Measurements from ENCODE around the gene SFT2D1.

SFT2D1 gene

DNA sequence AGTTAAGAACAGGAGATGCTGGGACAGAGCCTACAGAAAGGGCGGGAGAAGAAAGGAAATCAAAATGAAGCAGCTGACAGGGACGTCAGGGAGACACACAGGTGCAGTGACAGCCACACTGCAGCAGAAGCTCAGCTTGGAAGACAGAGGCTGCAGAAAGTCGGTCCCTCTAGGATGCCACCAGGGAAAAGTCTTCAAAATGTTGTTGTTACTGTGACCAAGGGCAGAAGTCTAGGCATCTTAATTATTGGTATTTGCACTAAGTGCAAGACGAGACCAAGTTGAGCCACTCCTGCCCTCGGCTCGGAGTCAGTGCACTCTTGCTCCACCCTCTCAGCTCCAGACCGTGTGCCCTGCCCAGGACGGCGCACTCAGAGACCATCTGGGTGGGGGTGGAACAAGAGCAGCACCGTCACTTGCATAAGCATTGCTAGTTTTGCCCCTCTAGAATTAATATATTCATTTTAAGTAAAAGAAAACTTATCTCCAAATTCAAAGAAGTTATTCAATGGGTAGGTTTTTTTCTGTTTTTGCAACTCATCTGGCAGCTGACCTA is 36.7 kb downstream of the SFT2D1 start:
- no peak for FAIRE-seq

DNA sequence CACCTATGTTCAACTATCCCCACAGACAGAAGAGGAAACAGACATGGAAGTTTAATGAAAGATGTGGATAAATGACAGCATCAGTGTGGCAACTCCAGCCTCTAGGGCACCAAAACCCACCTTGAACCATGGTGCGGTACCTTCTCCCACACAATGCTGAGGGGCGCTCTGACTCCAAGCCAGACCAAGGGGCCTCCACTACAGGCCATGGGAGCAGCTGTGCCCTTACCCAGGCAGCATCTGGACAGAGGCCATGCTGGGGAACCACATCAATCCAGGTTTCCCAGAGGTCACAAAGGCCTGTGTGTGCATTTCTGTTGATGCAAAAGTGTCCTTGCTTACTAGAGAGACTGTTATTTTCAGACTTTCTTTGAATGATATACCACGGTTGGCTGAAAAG is 38.2 kb downstream of the SFT2D1 start:
- no peak for FAIRE-seq

- FAIRE-seq: no peak
Observed at GRCh38 chr6:166301611-166302529, 40.5 kb downstream of the SFT2D1 start.

- no peak for FAIRE-seq
Observed at GRCh38 chr6:166300357-166300987, 41.9 kb downstream of the SFT2D1 start.

DNA sequence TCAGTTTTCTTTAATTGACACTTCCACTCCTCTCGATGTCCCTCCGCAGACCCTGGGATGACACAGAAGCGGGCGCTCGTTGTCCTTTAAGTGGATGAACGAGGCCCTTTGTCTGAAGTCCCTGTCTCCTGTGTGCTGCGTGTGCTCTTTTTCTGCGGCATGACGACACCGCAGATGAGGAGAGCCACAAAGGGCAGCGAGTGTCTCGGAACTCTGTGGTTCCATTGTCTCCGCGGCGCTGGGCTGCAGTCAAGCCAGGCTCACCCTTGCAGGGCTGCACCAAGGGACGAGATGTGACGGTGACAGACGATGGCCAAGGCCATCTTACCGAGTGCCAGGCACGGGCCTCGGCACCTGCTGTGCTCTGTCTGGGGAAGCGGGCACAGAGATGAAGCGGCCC is 44.7 kb downstream of the SFT2D1 start:
- FAIRE-seq: no peak

DNA sequence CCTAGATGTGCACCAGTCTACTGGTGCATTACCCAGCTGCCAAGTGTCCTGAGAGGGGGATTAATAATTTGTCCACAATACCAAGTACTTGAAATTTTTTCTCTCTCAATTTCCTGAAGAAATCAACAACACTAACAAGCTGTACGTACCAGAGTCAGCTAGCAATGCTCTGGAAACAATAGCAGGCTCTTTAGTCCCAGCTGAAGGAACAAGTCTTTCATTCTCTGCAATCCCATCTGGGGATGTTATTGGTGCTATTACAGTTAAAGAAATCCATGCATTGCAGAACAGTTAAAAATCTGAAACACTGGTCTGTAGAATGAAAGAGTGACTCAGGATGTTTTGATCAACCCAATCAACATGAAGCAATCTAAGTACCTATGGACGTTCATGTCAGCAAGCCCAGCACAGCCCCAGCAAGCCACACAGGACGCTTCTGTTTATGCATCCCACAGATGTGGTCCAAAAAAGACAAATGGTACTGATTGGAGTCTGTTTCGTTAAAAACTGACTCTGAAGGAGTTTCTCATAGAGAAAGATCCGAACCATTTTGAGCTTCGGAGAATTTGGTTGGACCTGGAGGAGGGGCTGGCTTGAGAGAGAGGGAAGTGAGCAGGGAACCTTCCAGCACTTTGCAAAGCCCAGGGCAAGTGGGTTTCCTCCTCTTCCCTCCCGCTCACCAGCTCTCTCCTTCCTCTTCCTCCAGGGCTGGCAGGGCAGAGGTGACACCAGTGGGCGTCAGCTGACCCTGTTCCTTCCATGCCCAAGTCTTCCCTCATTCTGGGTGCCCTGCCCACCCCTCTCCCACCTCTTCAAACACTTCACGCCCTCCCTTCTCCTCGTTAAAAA is 46.1 kb downstream of the SFT2D1 start:
- no peak for FAIRE-seq

GRCh38 chr6:166293731-166294584 is 48.4 kb downstream of the SFT2D1 start:
- no peak for FAIRE-seq

- no peak for FAIRE-seq
Observed at GRCh38 chr6:166289207-166290060, 52.9 kb downstream of the SFT2D1 start.

DNA sequence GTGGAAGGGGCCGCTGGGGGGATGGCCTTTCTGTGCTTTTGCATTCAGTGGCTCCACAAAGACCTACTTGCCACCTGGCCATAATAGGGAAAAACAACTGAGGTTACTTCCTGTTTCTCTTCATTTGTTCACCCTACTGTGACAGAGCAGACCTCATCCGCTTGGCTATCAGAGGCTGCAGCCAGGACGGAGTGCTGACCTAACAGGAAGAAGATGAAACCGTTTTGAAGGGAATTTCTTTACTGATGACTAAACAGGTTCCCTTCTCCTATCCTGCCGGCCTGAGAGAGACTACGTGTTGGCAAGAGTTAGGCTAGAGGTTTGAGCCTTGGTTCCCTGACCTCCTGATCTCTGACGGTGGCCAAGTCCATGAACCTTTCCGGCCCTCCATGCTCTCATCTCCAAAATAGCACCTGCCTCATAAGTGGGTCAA is 55.5 kb downstream of the SFT2D1 start:
- no peak for FAIRE-seq

- FAIRE-seq: no peak
Observed at GRCh38 chr6:166285233-166285632, 57.1 kb downstream of the SFT2D1 start.

DNA sequence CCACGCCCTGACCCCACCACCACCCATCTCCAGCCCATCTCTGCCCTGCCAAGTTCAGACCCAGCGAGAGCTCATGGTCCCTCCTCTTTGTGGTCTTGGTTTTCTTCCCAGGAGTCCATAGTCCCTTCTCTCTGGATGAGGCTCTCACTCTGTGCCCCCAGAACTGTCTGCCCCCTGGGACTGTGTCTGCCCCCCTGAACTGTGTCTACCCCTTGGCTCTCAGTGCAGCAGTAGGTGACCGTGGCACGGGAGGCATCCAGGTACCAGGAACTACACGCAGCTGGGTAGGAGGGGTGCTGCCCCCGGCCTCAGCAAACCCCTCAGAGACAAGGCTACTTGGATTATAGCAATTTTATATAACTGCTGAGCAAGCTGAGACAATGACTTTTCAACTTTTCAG is 57.7 kb downstream of the SFT2D1 start:
- no peak for FAIRE-seq

DNA sequence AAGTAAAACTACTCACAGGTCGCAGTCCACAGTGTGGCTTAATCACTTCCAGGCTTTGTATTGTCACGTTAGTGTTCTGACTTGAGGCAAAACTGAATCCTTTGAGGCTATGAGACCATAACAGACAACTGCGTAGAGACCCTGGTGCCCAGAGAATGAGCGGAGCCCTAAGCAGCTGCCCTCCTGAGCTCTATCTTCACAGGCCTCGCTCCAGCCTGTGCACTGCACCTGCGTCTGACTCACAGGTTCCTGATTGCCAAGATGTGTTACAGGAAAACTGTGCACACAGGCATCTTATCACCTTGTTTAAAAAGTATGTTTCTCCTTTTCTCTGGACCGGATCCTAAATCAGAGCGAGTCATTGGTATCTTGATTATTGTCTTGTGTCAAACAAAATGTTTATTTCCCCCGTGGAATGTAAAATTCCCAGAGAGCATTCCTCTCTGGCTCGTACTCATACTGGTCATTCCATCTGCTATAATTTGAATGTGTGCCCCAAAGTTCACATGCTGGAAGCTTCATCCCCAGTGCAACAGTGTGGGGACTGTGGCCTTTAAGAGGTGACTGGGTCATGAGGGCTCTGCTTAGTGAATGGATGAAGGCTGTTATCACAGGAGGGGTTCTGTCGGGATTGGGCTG is 59.8 kb downstream of the SFT2D1 start:
- no peak for FAIRE-seq

- FAIRE-seq: no peak
Observed at GRCh38 chr6:166281104-166281503, 61.2 kb downstream of the SFT2D1 start.

DNA sequence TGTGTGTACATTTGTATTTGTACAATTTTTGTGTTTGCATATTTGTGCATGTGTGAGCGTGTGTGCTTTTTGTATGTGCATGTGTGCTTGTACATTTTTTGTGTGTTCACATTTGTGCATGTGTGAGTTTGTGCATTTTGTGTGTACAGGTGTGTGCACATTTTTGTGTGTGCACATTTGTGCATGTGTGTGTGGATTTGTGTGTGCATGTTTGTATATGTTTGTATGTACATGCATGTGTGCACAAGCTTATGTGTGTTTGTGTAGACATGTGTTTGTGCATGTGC is 63.0 kb downstream of the SFT2D1 start:
- no peak for FAIRE-seq

DNA sequence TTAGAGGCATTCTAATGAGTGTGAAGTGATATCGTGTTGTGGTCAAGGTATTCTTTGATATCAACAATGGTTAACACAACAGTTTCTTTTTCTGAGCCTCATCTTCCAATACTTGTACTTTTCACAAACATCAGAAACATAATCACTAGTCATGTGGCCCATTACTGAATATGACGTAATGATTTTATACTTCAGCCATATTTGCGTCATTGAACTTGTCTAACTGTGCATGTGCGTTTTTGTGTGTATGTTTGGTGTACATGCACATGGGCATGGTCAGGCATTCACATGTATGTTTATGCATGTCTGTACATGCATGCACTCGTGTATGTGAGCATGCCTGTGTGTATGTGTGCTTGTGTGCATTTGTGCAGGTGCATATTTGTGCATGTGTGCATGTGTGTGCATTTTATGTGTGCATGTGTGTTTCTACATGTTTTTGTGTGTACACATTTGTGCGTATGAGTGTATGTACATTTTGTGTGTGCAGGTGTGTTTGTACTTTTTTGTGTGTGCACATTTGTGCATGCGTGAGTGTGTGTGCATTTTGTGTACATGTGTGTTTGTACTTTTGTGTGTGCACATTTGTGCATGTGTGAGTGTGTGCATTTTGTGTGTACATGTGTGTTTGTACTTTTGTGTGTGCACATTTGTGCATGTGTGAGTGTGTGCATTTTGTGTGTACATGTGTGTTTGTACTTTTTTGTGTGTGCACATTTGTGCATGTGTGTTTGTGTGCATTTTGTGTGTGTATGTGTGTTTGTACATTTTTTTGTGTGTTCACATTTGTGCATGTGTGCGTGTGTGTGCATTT is 63.6 kb downstream of the SFT2D1 start:
- no peak for FAIRE-seq

DNA sequence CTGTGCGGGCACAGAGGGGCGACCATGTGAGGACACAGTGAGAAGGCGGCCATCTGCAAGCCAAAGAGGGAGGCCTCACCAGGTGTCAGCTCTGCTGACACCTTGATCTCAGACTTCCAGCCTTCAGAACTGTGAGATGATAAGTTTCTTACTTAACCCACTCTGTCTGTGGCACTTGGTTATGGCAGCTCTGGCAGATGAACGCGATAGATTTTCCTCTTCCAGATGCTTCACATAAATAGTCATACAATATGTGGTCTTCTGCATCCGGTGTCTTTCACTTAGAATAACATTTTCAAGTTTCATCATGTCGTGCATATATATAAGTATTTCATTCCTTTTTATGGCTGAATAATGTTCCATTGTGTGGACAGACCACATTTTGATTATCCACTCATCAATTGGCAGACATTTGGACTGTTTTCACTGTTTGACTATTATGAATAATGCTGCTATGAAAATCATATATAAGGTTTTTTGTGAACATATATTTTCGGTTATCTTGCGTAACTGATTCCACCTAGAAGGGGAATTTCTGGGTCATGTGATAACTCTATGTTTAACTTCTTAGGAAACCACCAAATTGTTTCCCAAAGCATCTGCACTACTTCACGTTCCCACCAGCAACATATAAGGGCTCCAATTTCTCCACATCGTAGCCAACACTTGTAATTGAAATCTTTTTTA is 64.3 kb downstream of the SFT2D1 start:
- no peak for FAIRE-seq

DNA sequence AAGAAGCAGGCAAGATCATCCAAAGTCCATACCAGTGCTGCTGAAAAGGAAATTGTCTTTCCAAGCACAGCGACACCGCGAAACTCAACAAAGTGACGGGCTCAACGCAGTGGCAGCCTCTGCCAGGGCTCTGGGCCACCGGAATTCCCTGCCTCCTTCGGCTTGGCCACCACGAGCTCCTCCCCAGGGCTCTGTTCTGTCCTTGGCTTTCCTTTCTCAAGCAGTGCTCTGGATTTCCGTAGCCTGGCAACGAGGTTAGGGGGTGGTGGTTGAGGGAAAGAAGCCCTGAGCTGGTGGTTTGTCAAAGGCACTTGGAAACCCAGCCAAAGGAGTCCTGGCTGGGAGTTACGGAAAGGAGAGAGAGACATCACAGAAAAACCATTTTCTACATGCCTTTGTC is 65.3 kb downstream of the SFT2D1 start:
- FAIRE-seq: no peak

DNA sequence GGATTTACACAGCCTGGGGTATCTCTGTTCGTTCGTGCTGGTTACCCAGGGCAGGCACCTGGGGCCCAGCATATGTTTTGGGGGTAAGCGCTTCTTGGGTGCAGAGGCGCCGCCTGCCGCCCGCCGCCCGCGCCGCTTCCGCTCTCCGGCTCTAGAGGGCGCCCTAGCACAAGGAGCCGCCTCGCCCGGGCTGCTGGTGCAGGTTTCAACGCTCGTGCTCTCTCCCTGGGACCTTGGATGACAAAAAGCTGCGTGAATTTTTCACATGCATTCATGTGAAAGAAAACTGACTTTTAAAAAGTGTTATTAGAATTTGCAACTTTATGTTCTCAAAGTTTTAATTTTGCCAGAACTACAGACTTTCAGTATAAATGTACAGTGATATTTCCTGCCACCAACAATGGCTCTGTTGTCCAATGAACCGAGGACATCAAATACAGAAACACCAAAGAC is 66.6 kb downstream of the SFT2D1 start:
- FAIRE-seq: no peak

DNA sequence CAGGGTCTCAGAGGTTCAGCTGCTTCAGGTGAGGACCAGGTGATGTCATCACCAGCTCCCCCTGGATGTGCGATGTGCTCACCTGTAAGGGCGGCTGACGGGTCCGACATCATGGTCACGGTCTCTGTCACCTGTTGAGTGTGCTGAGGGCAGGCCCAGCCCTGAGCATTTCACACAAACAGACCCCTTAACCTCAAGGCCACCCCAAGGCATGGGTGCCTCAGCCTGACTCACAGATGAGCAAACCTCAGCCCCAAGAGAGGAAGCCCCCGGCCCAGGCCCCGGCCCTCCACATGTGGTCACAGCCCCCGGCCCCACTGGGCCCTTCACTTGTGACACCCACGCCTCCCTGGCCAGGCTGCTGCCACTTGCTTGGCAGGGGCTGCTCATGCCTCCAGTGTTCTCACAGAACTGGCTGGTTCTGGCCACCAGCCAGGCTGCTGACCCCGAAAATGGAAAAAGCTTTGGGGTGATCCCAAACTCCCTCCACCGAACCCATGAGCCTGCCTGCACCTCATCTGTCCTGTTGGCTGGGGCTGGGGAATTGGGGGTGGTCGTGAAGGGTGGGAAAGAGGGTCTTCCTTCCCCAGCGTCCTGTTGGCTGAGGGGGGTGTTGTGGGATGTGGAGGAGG is 67.5 kb downstream of the SFT2D1 start:
- FAIRE-seq: no peak
